ENCODE data around the gene SCGB3A1. TPM values are rescaled to one million over a fixed set of nuclear protein-coding genes. Genes with fewer than 3 reads are reported as not detected.

Gene SCGB3A1
- total and polyA plus RNA-seq, 7 donors, result 0.83 TPM; not detected in 6

DNA sequence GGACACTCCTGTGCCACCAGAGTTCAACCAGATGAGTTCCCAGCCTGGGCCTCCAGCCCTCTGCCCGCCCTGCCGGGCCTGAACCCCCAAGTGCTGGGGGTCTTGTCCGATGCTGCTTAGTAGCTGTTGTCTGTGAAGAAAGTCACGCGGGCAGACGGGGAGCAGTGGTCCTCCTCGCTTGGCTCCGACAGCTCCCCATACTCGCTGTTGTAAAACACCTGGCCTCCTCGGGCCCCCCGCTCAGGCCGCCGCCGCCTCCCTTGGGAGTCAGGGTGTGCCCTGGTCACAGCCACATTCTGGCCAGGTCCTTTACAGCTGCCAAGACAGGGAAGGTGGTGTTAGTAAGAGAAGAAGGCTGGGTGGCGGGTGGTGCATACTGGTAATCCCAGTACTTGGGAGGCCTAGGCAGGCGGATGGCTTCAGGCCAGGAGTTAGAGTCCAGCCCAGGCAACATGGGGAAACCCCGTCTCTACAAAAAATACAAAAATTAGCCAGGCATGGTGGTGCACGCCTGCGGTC lies 11.8 kb upstream of the SCGB3A1 start:
- H3K4me3 ChIP-seq, result no peak overlapping the region

DNA sequence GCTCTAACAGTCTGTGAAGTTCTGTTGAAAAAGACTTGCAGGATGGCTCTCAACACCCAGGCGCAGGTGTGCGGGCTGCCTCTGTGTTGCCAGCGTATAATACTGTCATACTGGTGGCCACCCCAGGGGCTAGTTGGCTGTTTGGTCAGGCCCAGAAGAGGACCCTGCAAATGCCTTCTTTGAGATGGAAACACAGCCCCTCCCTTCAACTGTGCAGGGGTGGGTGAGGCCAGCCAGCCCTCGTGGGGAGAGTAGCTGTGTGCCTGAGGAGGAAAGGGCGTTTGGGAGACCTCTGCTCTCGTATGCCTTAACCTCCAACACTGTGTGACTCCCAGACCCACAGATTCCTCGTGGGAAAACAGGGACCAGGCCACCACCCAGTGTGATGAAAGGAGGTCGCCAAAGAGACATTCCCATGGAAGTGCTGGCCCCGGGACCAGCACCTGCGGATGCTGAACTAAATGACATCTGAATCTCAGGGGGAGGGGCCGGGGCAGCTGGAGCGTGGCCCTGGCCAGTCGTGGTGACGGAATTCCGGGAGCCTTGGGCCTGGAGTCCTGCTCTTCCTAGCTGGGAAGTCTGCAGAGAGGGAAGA lies 11.3 kb upstream of the SCGB3A1 start:
- peak; percentile 71 for DNase-seq
- TF ChIP-seq, protein P1, sequence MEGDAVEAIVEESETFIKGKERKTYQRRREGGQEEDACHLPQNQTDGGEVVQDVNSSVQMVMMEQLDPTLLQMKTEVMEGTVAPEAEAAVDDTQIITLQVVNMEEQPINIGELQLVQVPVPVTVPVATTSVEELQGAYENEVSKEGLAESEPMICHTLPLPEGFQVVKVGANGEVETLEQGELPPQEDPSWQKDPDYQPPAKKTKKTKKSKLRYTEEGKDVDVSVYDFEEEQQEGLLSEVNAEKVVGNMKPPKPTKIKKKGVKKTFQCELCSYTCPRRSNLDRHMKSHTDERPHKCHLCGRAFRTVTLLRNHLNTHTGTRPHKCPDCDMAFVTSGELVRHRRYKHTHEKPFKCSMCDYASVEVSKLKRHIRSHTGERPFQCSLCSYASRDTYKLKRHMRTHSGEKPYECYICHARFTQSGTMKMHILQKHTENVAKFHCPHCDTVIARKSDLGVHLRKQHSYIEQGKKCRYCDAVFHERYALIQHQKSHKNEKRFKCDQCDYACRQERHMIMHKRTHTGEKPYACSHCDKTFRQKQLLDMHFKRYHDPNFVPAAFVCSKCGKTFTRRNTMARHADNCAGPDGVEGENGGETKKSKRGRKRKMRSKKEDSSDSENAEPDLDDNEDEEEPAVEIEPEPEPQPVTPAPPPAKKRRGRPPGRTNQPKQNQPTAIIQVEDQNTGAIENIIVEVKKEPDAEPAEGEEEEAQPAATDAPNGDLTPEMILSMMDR (IDR thresholded peaks at IDR 0.05), result no peak
- no peak for TF ChIP-seq EP300 (IDR thresholded peaks at IDR 0.05)
- TF ChIP-seq POLR2AphosphoS5 (IDR thresholded peaks at IDR 0.05), result no peak
- no peak for TF ChIP-seq POLR2A (IDR thresholded peaks at IDR 0.05)
- H3K27ac ChIP-seq, result no peak overlapping the region
- no peaks in the 10 kb centered on the region for H3K4me1 ChIP-seq
- intact Hi-C loops (cut with DNase I), result no loop called here
- H3K9me3 ChIP-seq, result no peaks in the 10 kb centered on the region
- H3K27me3 ChIP-seq, result no peaks in the 10 kb centered on the region
- no peak overlapping the region for H3K4me3 ChIP-seq
- 56 to 70% methylated on average over 15 of the region's 15 CpGs for whole genome bisulfite sequencing, 2 donors
- H3K36me3 ChIP-seq, result no peaks in the 10 kb centered on the region

More for the DNA sequence above, 11.8 kb upstream of the SCGB3A1 start:
- intact Hi-C loops (cut with DNase I), result no loop called here
- no peaks in the 10 kb centered on the region for H3K4me1 ChIP-seq
- 90% methylated on average over 19 of the region's 19 CpGs for WGBS, 2 donors
- H3K36me3 ChIP-seq, result no peaks in the 10 kb centered on the region
- TF ChIP-seq POLR2A (IDR thresholded peaks at IDR 0.05), result no peak
- no peaks in the 10 kb centered on the region for H3K27me3 ChIP-seq
- no peaks in the 10 kb centered on the region for H3K9me3 ChIP-seq
- peak; percentile 57 for DNase-seq
- H3K27ac ChIP-seq, result no peak overlapping the region

DNA sequence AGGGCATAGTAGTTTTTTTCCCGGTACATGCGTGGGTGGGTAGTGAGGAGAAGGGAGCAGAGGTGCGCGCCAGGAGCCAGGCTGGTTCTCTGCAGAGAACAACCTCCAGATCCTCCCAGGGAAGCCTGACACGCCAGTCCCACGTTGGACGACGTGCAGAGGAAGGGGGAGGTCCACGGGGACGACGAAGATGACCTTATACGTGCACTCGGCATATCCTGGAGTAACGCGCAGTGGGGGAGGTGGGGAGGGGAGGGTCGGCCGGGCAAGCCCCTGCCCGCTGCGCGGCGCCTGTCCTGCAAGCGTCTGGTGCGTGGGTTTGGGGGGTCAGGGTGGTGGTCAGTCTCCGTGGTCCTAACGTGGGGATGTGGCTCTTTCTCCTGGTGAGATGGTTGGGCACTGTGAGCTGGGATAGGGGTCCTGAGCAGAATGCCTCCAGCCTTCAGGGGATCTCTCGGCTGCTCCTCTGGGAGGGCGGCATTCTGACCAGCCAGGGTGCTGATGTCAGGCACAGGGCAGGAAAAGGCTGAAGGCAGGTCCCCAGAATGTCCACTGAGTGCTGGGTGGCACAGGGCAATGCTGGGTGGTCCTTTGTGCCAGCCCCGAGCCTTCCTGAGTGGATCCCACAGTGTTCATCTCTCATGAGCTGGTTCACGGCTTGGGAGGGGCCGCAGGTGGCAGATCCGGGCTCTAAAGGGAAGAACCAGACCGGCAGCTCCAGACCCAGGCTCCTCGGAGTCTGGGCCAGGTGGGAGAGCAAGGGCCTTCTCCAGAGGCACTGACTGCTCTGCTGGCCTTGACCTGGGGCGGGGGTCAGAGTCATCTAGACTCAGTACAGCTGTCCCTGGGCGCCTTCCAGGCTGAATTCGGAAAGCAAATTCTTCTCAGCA lies 10.5 kb upstream of the SCGB3A1 start:
- no peaks in the 10 kb centered on the region for H3K27me3 ChIP-seq
- no peaks in the 10 kb centered on the region for H3K4me1 ChIP-seq
- no peak overlapping the region for H3K4me3 ChIP-seq
- DNase-seq, result peak; percentile 59
- H3K27ac ChIP-seq, result no peak overlapping the region
- no peaks in the 10 kb centered on the region for H3K9me3 ChIP-seq
- intact Hi-C loops (cut with DNase I), result no loop called here
- WGBS, 2 donors, result 80 to 85% methylated on average over 36 of the region's 36 CpGs
- TF ChIP-seq POLR2AphosphoS5 (IDR thresholded peaks at IDR 0.05) (no peak), POLR2A (IDR thresholded peaks at IDR 0.05) (no peak)
- TF ChIP-seq, protein P1 (IDR thresholded peaks at IDR 0.05), result no peak
- H3K36me3 ChIP-seq, result no peaks in the 10 kb centered on the region

DNA sequence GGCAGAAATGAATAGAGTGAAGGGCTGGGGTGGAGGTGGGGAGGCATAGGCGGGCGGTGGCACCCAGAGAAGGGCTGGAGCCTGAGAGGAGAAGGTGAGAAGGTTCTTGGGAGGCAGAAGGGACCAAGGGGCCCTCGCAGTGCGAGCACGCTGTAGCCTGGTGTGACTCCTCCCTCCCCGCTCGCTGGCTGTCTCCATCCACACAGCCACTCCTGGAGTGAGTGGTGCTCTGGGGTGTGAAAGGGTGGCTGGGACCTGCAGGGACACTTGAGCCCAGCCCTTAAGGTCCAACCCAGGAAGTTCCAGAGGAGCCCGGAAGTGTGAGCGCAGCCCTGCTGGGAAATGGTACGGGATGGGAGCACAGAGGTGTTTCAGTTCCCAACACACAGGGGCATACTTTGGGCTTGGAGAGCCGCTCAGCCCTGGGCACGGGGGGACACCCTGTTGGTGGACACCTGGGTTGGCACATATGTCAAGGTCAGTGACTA lies 9.3 kb upstream of the SCGB3A1 start:
- no peaks in the 10 kb centered on the region for H3K9me3 ChIP-seq
- no peaks in the 10 kb centered on the region for H3K36me3 ChIP-seq
- no peaks in the 10 kb centered on the region for H3K4me1 ChIP-seq
- peak; percentile 48 for DNase-seq
- H3K27ac ChIP-seq, result no peak overlapping the region
- WGBS, 2 donors, result 88 to 94% methylated on average over 12 of the region's 12 CpGs
- no peaks in the 10 kb centered on the region for H3K27me3 ChIP-seq
- H3K4me3 ChIP-seq, result no peak overlapping the region
- intact Hi-C loops (cut with DNase I), result no loop called here
- TF ChIP-seq POLR2AphosphoS5 (IDR thresholded peaks at IDR 0.05) (no peak), EP300 (IDR thresholded peaks at IDR 0.05) (no peak), POLR2A (IDR thresholded peaks at IDR 0.05) (no peak)
- TF ChIP-seq, protein P1 (IDR thresholded peaks at IDR 0.05), result no peak

DNA sequence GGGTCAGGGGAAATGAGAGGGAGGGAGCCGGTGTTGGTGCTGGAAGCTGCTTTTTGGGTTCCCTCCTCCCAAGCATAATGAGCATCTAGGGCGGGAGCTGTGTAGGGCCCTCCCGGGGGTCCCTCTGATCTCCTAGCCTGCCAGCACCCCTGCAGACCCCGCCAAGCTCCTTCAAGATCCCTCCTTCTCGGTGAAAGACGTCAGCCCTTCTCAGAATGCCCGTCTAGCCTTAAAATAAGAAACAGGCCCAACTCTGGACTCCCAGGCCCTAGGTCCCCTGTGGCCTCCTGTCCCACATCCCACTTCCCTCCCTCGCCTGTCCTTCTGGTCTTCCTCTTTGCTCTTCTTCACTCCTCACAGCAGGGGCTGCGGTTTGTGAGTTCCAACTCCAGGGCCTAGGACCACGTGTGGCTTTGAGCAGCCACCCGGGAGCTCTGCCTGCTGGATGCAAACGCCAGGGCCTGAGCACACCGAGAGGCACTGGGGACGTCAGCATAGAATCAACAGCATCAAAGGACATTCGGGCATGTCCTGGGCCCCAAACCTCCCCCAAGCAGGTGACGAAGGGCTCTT lies 8.8 kb upstream of the SCGB3A1 start:
- 74 to 82% methylated on average over 16 of the region's 16 CpGs for WGBS, 2 donors
- no peak overlapping the region for H3K4me3 ChIP-seq
- H3K36me3 ChIP-seq, result no peaks in the 10 kb centered on the region
- TF ChIP-seq, protein P1 (IDR thresholded peaks at IDR 0.05), result no peak
- no peak for TF ChIP-seq POLR2A (IDR thresholded peaks at IDR 0.05)
- TF ChIP-seq EP300 (IDR thresholded peaks at IDR 0.05), result no peak
- no peak for TF ChIP-seq POLR2AphosphoS5 (IDR thresholded peaks at IDR 0.05)
- intact Hi-C loops (cut with DNase I), result no loop called here
- no peaks in the 10 kb centered on the region for H3K27me3 ChIP-seq
- no peak overlapping the region for H3K27ac ChIP-seq
- DNase-seq, result no peak
- H3K4me1 ChIP-seq, result no peaks in the 10 kb centered on the region
- no peaks in the 10 kb centered on the region for H3K9me3 ChIP-seq

Data from sigmoid colon (tissue), 7 donors.